Esophagus (tissue), 2 donors: ENCODE measurements around the gene COL4A2. TPM values are rescaled to one million over a fixed set of nuclear protein-coding genes. Genes with fewer than 3 reads are reported as not detected.

Experiments
- H3K27ac ChIP-seq, 2 donors: one replicate each; pipeline ENCODE4 v1.5.1; 2013; ENCODE audit warnings: low read depth in 2 of 2, mild to moderate bottlenecking in 2 of 2, inconsistent platforms in 1 of 2, low read length in 1 of 2, moderate library complexity in 1 of 2
- H3K27me3 ChIP-seq, 2 donors: one replicate each; pipeline ENCODE4 v1.6.1; 2013; ENCODE audit warnings: low read length in 2 of 2, control low read depth in 1 of 2, mild to moderate bottlenecking in 1 of 2; ENCODE audit not compliant: insufficient read depth in 2 of 2, control insufficient read depth in 1 of 2
- H3K36me3 ChIP-seq, 2 donors: one replicate each; pipeline ENCODE4 v1.6.1; 2013; ENCODE audit warnings: low read length in 1 of 2; ENCODE audit not compliant: control insufficient read depth in 2 of 2, insufficient read depth in 2 of 2
- H3K4me1 ChIP-seq, 2 donors: one replicate each; pipeline ENCODE4 v1.6.1; 2013; ENCODE audit warnings: low read length in 1 of 2; ENCODE audit not compliant: control insufficient read depth in 2 of 2, insufficient read depth in 2 of 2
- H3K4me3 ChIP-seq, 2 donors: one replicate each; pipeline ENCODE4 v1.5.1; 2013; ENCODE audit warnings: low read length in 2 of 2, mild to moderate bottlenecking in 2 of 2, low read depth in 1 of 2, moderate library complexity in 1 of 2
- H3K9me3 ChIP-seq, 2 donors: one replicate each; pipeline ENCODE4 v1.6.1; 2013; ENCODE audit warnings: mild to moderate bottlenecking in 2 of 2, low read depth in 1 of 2, low read length in 1 of 2, moderate library complexity in 1 of 2; ENCODE audit not compliant: control insufficient read depth in 2 of 2, insufficient read depth in 1 of 2
- WGBS, 2 donors: extraction: QIAGEN DNeasy Blood & Tissue Kit; methylation state at CpG; one replicate each; pipeline ENCODE4 v1.1.7; 2013; 5-methylcytosine and 5-hydroxymethylcytosine counted together
- polyA plus RNA-seq, 2 donors: library from polyadenylated mRNA; stranded (reverse); fragments of 200-250 nt; gene quantifications; one replicate each; pipeline ENCODE4 v1.2.3, GENCODE V29; 2013
- donor health status: healthy with polysubstance abuse.
- donor health status: Bipolar disorder and iron deficiency.

The COL4A2 gene
- polyA plus RNA-seq, 2 donors, result 25.3 to 39.2 TPM

GRCh38 chr13:110270507-110270906 is 36.6 kb upstream of the COL4A2 start:
- 77 to 80% methylated on average over 7 of the region's 7 CpGs for WGBS, 2 donors
- Histone ChIP-seq H3K9me3 (no peaks in the 10 kb centered on the region), H3K4me1 (peaks cover 0 to 11% of the 10 kb centered on the region in 2 donors), H3K36me3 (no peaks in the 10 kb centered on the region), H3K4me3 (no peak overlapping the region), H3K27ac (no peak overlapping the region), H3K27me3 (no peaks in the 10 kb centered on the region)

GRCh38 chr13:110271313-110271712 is 35.8 kb upstream of the COL4A2 start:
- 75 to 79% methylated on average over 5 of the region's 5 CpGs for WGBS, 2 donors
- Histone ChIP-seq H3K27me3 (no peaks in the 10 kb centered on the region), H3K9me3 (no peaks in the 10 kb centered on the region), H3K4me3 (no peak overlapping the region), H3K4me1 (peaks cover 2 to 11% of the 10 kb centered on the region in 2 donors), H3K36me3 (no peaks in the 10 kb centered on the region), H3K27ac (no peak overlapping the region)

GRCh38 chr13:110272227-110272626 is 34.9 kb upstream of the COL4A2 start:
- 70 to 88% methylated on average over 5 of the region's 5 CpGs for WGBS, 2 donors
- H3K27ac ChIP-seq, result no peak overlapping the region
- H3K27me3 ChIP-seq, result no peaks in the 10 kb centered on the region
- H3K4me1 ChIP-seq, result peaks cover 2 to 8% of the 10 kb centered on the region in 2 donors
- H3K9me3 ChIP-seq, result no peaks in the 10 kb centered on the region
- H3K4me3 ChIP-seq, result no peak overlapping the region
- H3K36me3 ChIP-seq, result no peaks in the 10 kb centered on the region

- WGBS, 2 donors, result 81 to 82% methylated on average over 6 of the region's 6 CpGs
- no peak overlapping the region for H3K27ac ChIP-seq
- H3K4me3 ChIP-seq, result no peak overlapping the region
- H3K36me3 ChIP-seq, result no peaks in the 10 kb centered on the region
- H3K9me3 ChIP-seq, result no peaks in the 10 kb centered on the region
- peaks cover 2 to 8% of the 10 kb centered on the region in 2 donors for H3K4me1 ChIP-seq
- H3K27me3 ChIP-seq, result no peaks in the 10 kb centered on the region
Measured at GRCh38 chr13:110272651-110273050, 34.4 kb upstream of the COL4A2 start.

DNA sequence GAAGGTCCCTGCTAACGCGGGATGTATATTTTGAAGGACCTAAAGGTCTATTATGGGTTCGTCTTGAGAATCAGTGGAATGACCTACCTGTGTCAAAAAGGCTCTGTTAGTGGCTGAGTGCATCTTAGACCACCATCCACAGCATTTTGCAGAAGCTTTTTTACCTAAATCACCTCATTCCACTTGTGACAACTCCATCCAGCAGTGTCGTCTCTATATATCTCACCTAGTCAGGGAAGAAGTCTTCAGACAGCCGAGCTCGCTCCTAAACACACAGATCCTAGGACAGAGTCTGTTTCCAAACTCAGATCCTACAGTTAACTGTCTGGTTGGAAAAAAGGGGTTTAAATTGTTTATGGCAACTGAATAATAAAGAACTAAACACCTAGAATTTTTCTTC is 33.8 kb upstream of the COL4A2 start:
- 87 to 90% methylated on average over 6 of the region's 6 CpGs for WGBS, 2 donors
- H3K27ac ChIP-seq, result no peak overlapping the region
- no peaks in the 10 kb centered on the region for H3K9me3 ChIP-seq
- no peaks in the 10 kb centered on the region for H3K36me3 ChIP-seq
- peaks cover 2 to 8% of the 10 kb centered on the region in 2 donors for H3K4me1 ChIP-seq
- H3K27me3 ChIP-seq, result no peaks in the 10 kb centered on the region
- no peak overlapping the region for H3K4me3 ChIP-seq

GRCh38 chr13:110274687-110275086 is 32.4 kb upstream of the COL4A2 start:
- H3K4me1 ChIP-seq, result peaks cover 2 to 4% of the 10 kb centered on the region in 2 donors
- no peak overlapping the region for H3K4me3 ChIP-seq
- H3K27me3 ChIP-seq, result no peaks in the 10 kb centered on the region
- no peaks in the 10 kb centered on the region for H3K9me3 ChIP-seq
- H3K36me3 ChIP-seq, result no peaks in the 10 kb centered on the region
- no peak overlapping the region for H3K27ac ChIP-seq
- WGBS, 2 donors, result 79 to 82% methylated on average over 5 of the region's 5 CpGs

GRCh38 chr13:110275931-110276552 is 31.0 kb upstream of the COL4A2 start:
- Histone ChIP-seq H3K27ac (no peak overlapping the region), H3K4me1 (peaks cover 2 to 5% of the 10 kb centered on the region in 2 donors)
- WGBS, 2 donors, result 66 to 69% methylated on average over 16 of the region's 16 CpGs

DNA sequence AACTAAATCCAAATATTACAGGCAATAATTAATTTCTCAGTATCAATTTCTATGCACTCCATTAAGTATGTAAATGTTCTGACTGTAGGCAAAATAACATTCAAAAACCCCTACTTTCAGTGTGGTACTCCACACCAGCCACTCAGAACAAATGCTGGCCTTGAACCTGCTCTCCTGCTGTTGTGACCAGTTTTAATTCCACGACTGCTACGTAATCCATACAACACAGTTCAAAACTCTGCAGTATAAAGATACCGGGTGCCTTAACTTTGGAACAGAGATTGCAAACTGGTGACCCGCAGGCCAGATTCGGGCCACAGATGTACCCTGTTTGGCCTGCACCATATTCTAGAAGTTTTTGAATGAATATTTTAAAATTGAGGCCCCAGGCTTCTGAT is 30.5 kb upstream of the COL4A2 start:
- H3K36me3 ChIP-seq, result no peaks in the 10 kb centered on the region
- peak overlapping the region; percentile 12 to 24 for H3K27ac ChIP-seq
- 82 to 87% methylated on average over 5 of the region's 5 CpGs for WGBS, 2 donors
- no peaks in the 10 kb centered on the region for H3K9me3 ChIP-seq
- no peaks in the 10 kb centered on the region for H3K27me3 ChIP-seq
- peaks cover 2 to 5% of the 10 kb centered on the region in 2 donors for H3K4me1 ChIP-seq
- H3K4me3 ChIP-seq, result no peak overlapping the region

More at GRCh38 chr13:110275931-110276552, 31.0 kb upstream of the COL4A2 start:
- no peaks in the 10 kb centered on the region for H3K9me3 ChIP-seq
- H3K36me3 ChIP-seq, result no peaks in the 10 kb centered on the region
- H3K27me3 ChIP-seq, result no peaks in the 10 kb centered on the region
- H3K4me3 ChIP-seq, result no peak overlapping the region

GRCh38 chr13:110277357-110277975 is 29.6 kb upstream of the COL4A2 start:
- Histone ChIP-seq H3K27me3 (no peaks in the 10 kb centered on the region), H3K4me1 (peaks cover 2 to 5% of the 10 kb centered on the region in 2 donors)
- 62 to 64% methylated on average over 5 of the region's 5 CpGs for WGBS, 2 donors

GRCh38 chr13:110278859-110279258 is 28.2 kb upstream of the COL4A2 start:
- Histone ChIP-seq H3K27me3 (no peaks in the 10 kb centered on the region), H3K36me3 (no peaks in the 10 kb centered on the region), H3K4me1 (peaks cover 4 to 6% of the 10 kb centered on the region in 2 donors), H3K27ac (no peak overlapping the region), H3K4me3 (no peak overlapping the region), H3K9me3 (no peaks in the 10 kb centered on the region)
- 86 to 93% methylated on average over 7 of the region's 7 CpGs for WGBS, 2 donors

More at GRCh38 chr13:110277357-110277975, 29.6 kb upstream of the COL4A2 start:
- H3K36me3 ChIP-seq, result no peaks in the 10 kb centered on the region
- no peak overlapping the region for H3K27ac ChIP-seq
- H3K9me3 ChIP-seq, result no peaks in the 10 kb centered on the region
- H3K4me3 ChIP-seq, result no peak overlapping the region
